HG02623 (cell line): ENCODE results near the gene FAM227B.
A peak's percentile ranks its signal among the peaks of the same experiment; 100 is the strongest.
"Not testable (repeated sequence)": the region's sequence is repeated elsewhere in the genome, so short reads cannot be mapped to it uniquely, and the experiment has no call there.

ENCODE experiments used
- ATAC-seq: cut with Tn5 transposase; IDR thresholded peaks from one replicate; pipeline ENCODE4 v1.9.1; 2021; ENCODE audit warnings: moderate library complexity; ENCODE audit not compliant: unreplicated experiment

FAM227B gene

GRCh38 chr15:49495993-49496753 is 124.4 kb downstream of the FAM227B start:
- ATAC-seq, result no peak

GRCh38 chr15:49494842-49495241 is 125.8 kb downstream of the FAM227B start:
- no peak for ATAC-seq

DNA sequence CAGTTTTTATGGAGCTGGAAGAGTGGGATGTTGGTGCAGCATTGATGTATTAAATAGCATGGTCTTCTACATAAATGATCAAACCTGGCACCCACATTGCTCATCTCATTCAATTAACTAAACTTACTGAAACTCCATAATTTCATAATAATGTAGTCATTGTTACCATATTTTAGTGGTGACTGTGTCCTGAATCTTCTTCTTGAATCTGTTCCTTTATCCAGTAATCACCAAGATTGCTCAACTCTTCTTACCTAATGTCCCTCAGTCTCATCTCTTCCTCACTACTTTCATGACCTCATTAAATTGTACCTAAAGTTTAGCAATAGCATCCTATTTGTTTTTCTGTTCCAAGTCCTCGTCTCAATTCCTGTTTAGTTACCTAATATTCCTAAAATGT is 127.8 kb downstream of the FAM227B start:
- ATAC-seq, result no peak

DNA sequence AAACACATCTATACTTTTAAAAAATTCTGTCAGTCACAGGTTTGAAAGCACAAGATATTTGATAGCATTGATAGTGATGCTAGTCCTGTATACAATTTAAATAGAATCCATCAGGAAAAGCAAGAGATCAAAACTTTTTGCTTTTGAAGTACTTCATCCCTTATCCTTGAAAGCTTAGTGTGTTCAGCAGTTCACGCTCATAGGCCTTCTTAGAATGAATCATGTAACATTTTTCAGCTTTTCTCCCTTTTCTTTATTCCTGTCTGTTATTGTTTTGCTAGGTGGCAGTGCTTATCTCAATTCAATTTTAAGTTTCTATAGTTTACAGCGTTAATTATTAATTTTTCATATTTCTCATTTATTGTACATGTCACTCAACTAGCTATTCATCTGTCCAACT is 128.5 kb downstream of the FAM227B start:
- no peak for ATAC-seq

DNA sequence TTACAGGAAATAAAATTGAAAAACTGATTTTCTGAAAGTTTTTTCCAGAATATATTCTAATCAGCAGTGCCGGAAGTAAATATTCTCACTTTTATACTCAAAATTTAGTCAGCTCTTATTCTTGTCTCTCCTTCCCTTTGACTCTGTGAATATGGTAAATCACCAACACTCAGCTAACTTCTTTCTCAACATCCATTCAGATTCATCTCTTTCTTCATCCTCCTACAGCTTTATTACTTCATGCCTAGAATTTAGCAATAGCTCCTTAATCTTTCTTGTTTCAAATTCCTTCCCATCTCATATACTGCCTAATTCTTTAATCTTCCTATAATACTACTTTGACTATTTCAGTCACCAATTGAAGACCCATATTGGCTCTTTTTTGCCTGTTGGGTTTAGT is 129.7 kb downstream of the FAM227B start:
- ATAC-seq, result no peak

DNA sequence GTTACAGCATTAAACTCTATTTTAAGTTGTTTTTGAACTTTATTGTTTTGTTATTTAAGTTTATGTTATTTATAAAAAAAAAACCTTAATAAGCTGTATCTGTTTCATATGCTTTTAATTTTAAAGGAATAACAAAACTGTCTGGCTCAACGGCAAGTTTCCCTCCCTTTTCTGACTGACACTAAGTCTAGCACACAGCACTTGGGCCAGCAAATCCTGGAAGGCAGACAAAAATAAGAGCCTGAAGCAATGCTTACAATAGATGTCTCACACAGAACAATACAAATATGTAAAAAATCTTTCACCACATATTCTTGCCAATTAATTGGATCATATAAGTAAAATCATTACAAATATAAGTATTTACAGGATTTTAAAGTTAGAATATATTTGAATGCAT is 135.2 kb downstream of the FAM227B start:
- ATAC-seq, result not testable (repeated sequence)

- not testable (repeated sequence) for ATAC-seq
These were observed 141.6 kb downstream of the FAM227B start for GRCh38 chr15:49478982-49479381.

DNA sequence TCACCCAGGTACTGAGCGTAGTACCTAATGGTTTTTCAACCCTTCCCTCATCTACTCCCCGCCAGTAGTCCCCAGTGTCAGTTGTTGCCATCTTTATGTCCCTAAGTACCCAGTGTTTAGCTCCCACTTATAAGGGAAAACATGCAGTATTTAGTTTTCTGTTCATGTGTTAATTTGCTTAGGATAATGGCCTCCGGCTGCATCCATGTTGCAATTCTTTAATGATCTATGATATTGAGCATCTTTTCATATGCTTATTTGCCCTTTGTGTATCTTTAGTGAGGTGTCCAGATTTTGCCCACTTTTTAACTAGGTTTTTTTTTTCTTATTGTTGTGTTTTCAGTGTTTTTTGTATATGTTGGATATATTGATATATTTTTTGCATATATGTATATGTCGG is 142.6 kb downstream of the FAM227B start:
- ATAC-seq, result not testable (repeated sequence)

- no peak for ATAC-seq
These were observed 147.6 kb downstream of the FAM227B start for GRCh38 chr15:49473031-49473430.

DNA sequence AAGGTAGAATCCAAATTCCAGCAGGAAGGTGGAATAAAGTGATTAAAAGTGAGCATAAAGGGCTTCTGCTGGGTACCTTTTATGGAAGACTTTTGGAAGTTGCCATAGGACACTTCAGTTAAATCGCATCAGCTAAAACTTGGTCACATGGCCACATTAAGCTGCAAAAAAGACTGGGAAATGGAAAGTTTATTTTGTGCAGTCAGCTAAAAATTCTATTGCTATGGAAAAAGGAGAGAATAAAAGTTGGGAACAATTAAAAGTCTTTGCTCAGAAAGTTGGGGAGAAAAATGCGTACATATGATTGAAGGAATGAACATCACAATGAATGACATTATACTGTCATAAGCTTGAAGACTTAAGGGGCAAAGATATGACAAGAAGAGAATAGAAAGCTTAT is 148.3 kb downstream of the FAM227B start:
- ATAC-seq, result no peak

DNA sequence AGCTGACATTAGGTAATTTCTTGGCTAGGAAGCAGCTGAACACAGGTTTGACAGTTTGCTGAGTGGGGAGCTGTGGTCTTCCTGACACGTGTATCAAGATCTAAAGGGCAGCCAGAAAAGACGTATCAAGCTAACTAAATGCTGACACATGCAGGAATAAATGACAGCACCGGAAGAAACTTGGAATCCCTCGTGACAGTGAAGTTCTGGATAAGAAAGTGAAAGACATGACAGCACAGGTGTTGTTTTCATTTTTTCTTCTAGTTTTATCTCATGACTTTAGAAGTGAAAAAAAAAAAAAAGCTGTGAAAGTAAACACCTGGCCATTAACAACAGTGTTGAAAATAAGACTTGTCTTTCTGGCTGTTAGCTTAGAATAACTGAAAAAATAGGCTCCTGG is 148.9 kb downstream of the FAM227B start:
- ATAC-seq, result peak; percentile 56

DNA sequence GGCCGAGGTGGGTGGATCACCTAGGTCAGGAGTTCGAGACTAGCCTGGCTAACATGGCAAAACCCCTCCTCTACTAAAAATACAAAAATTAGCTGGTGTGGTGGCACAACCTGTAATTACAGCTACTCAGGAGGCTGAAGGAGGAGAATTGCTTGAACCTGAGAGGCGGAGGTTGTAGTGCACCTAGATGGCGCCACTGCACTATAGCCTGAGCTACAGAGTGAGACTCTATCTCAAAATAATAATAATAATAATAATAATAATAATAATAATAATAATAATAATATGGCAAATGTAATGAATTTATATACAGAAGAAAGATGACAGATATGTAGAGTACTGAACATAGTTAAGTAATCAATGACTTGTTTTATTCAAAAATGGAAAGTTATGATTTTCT is 149.4 kb downstream of the FAM227B start:
- ATAC-seq, result not testable (repeated sequence)

DNA sequence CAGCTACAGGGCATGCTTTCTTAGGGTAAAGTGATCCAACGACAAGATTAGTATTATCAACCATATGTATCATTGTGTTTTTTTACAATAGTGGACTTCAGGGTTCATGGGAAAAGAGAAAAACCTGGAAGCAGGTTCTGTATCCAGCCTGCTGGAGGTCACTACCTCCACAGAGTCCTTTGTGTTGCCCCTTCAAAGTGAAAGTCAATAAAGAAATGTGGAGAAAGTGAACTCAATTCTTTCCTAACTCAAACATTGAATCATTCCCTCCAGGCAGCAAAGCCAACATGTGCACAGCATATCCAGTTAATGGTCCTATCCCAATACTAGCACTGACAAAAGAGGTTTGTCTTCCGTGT is 152.2 kb downstream of the FAM227B start:
- ATAC-seq, result no peak

DNA sequence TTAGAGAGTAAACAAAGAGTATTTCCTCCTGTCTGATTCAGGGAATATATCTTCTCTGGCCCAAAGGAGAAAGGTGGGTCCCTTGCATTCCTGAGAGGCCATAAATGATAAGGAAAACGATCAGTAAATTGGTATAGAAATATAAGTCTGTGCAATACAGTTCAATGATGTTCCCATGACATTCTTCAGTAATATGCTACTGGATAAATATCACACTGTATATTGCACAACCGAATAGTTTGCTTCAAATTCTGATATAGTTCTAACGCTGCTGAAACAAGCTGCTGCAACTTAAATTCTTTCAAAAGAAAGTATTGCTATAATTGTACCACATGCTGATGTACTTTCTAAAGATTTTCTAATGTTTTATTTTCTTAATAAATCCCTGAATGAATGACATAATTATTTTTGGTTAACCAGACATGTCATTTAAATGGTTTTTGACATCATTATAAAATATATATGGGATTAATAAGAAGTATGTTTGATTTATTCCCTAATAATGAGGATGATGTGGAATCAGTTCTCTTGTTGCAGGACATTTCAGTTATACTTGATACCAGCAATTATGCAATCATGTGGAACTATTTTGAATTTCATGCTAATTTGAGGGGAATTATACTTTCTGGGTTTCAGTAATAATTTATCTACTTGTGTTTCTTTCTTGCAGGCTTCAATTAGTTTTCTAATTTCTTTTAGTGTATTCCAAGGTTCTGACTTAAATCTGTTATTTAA is 152.7 kb downstream of the FAM227B start:
- no peak for ATAC-seq

DNA sequence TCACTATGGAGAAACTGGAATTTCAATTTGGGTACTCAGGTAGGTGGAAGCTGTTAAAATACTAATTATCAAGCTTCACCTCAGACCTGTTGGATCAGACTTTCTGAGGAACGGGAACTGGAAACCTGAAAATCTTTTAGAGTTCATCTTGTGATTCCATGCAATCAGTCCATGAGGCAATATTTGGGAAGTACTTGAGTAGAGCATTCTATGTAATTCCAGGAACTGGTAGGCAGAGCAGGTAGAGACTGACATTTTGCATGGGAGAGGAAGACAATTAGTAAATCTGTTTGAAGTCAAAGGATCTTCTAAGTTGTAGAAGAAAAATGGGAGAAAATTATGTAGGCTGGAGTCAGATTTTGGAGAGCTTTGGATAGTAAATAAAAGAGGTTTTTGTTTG is 154.5 kb downstream of the FAM227B start:
- ATAC-seq, result no peak

DNA sequence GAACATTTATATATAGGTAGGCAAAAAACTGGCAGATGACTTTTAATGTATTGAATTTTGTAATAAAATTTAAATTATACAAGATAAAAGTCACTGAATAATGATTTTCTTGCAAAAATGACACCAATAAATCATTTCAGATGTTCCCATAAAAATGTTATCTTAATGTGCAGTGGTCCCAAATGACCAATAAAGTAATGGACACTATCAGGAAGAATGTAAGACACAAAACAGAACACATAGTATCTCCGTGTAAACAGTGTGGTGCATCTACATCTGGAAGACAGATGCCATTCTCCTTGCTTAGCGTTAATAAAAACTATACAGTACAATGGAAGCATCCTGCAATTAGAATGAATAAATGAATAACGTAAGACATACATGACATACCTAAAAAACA is 156.1 kb downstream of the FAM227B start:
- no peak for ATAC-seq

GRCh38 chr15:49462232-49462844 is 158.3 kb downstream of the FAM227B start:
- ATAC-seq, result no peak

DNA sequence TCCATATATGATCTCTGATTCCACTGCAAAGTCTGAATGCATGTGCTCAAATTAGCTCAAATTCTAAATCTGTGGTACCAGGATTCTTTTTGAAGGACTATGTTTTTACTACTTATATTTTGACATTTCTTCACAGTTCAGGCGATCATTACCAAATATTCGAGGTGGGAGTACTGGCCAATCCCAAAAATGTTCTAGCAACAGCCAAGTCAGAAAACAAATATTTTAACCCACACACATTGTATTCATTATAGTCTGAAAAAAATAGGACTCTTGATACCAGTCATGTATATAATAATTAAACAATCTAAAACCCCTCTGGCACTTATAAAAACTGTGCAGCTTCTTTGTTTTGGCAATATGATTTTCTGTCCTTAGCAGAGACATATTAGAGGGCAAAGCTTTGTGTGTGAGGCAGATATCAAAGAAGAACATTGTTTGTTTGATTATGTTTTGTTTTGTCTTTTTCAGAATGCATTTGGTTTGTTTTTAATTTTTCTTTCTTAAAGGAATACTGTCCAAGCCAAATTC is 160.1 kb downstream of the FAM227B start:
- no peak for ATAC-seq

- ATAC-seq, result no peak
These were observed 162.5 kb downstream of the FAM227B start for GRCh38 chr15:49458145-49458544.

- ATAC-seq, result no peak
These were observed 164.5 kb downstream of the FAM227B start for GRCh38 chr15:49456166-49456565.

- no peak for ATAC-seq
These were observed 168.0 kb downstream of the FAM227B start for GRCh38 chr15:49452595-49452994.

- ATAC-seq, result no peak
These were observed 178.8 kb downstream of the FAM227B start for GRCh38 chr15:49441816-49442215.
